SK-N-DZ (cell line): ENCODE measurements around the gene FYCO1.
"Not testable (repeated sequence)": the region's sequence is repeated elsewhere in the genome, so short reads cannot be mapped to it uniquely, and the experiment has no call there.

Source experiments
- DNase-seq: peaks from one replicate; pipeline ENCODE4 v3.0.0-alpha.2; 2015; ENCODE audit warnings: low spot score

The FYCO1 gene

GRCh38 chr3:46010519-46011113, 15.0 kb upstream of the FYCO1 start:
- DNase-seq: no peak

GRCh38 chr3:46008058-46008457, 12.4 kb upstream of the FYCO1 start:
- DNase-seq: no peak

GRCh38 chr3:46007280-46007679, 11.7 kb upstream of the FYCO1 start:
- DNase-seq: no peak

- DNase-seq: no peak
Measured at GRCh38 chr3:46006238-46007032, 10.8 kb upstream of the FYCO1 start.

- DNase-seq: not testable (repeated sequence)
Measured at GRCh38 chr3:46003706-46004105, 8.1 kb upstream of the FYCO1 start.

- no peak for DNase-seq
Measured at GRCh38 chr3:46001178-46001577, 5.6 kb upstream of the FYCO1 start.

- DNase-seq: no peak
Measured at GRCh38 chr3:45997942-45998341, 2.3 kb upstream of the FYCO1 start.

GRCh38 chr3:45997499-45997898, 1.9 kb upstream of the FYCO1 start:
- not testable (repeated sequence) for DNase-seq

- DNase-seq: peak; percentile 4
Measured at GRCh38 chr3:45994419-45995235, 997 bp downstream of the FYCO1 start.

- no peak for DNase-seq
Measured at GRCh38 chr3:45993421-45994027, 2.1 kb downstream of the FYCO1 start.

GRCh38 chr3:45992821-45993221, 2.8 kb downstream of the FYCO1 start:
- DNase-seq: no peak

- DNase-seq: no peak
Measured at GRCh38 chr3:45992133-45992729, 3.4 kb downstream of the FYCO1 start.

GRCh38 chr3:45991341-45991740, 4.3 kb downstream of the FYCO1 start:
- no peak for DNase-seq

GRCh38 chr3:45990181-45990580, 5.4 kb downstream of the FYCO1 start:
- no peak for DNase-seq

- DNase-seq: no peak
Measured at GRCh38 chr3:45988804-45989203, 6.8 kb downstream of the FYCO1 start.

GRCh38 chr3:45988362-45988761, 7.3 kb downstream of the FYCO1 start:
- no peak for DNase-seq

GRCh38 chr3:45987368-45988291, 8.0 kb downstream of the FYCO1 start:
- DNase-seq: no peak

GRCh38 chr3:45986303-45986982, 9.2 kb downstream of the FYCO1 start:
- no peak for DNase-seq

- no peak for DNase-seq
Measured at GRCh38 chr3:45985532-45986302, 9.9 kb downstream of the FYCO1 start.
